MCF 10A (cell line): Measurements from ENCODE around the gene FBXO7. TPM values are rescaled to one million over a fixed set of nuclear protein-coding genes. Genes with fewer than 3 reads are reported as not detected.
A peak's percentile ranks its signal among the peaks of the same experiment; 100 is the strongest.

Experiments
- BruUV-seq: library from RNA; stranded (reverse); fragments of 400-500 nt; replicated peaks from 2 replicates; lab custom pipeline; 2021; lab: Mats Ljungman, UMichigan
- CTCF ChIA-PET: fragments of 300-600 bp; sonication (Branson Sonifier 250); formaldehyde crosslinking; extraction: SDS; loops from one replicate; lab custom pipeline; 2021; ENCODE audit warnings: antibody characterized with exemption, inconsistent platforms; lab: Yijun Ruan, JAX
- POLR2A ChIA-PET: fragments of 300-600, 350-650 bp; sonication (Branson Sonifier 250); formaldehyde crosslinking; extraction: SDS; loops from one replicate; lab custom pipeline; 2020; ENCODE audit warnings: antibody characterized with exemption, inconsistent platforms; lab: Yijun Ruan, JAX
- DNase-seq: peaks from one replicate; pipeline ENCODE4 v3.0.0-alpha.2; 2018; ENCODE audit not compliant: unreplicated experiment
- H3K27ac Mint-ChIP-seq: one replicate; pipeline ENCODE4 v1.8.0; 2022; ENCODE audit warnings: mild to moderate bottlenecking, low read depth, mixed read lengths; ENCODE audit not compliant: unreplicated experiment
- H3K27me3 Mint-ChIP-seq: one replicate; pipeline ENCODE4 v1.8.0; 2022; ENCODE audit warnings: mixed read lengths; ENCODE audit not compliant: insufficient read depth, unreplicated experiment
- H3K36me3 Mint-ChIP-seq: one replicate; pipeline ENCODE4 v1.8.0; 2022; ENCODE audit warnings: mild to moderate bottlenecking, moderate library complexity, mixed read lengths; ENCODE audit not compliant: insufficient read depth, unreplicated experiment
- H3K4me1 Mint-ChIP-seq: one replicate; pipeline ENCODE4 v1.8.0; 2022; ENCODE audit warnings: mixed read lengths; ENCODE audit not compliant: insufficient read depth, unreplicated experiment
- H3K4me3 Mint-ChIP-seq: one replicate; pipeline ENCODE4 v1.8.0; 2022; ENCODE audit warnings: mild to moderate bottlenecking, moderate library complexity, mixed read lengths; ENCODE audit not compliant: unreplicated experiment
- H3K9me3 Mint-ChIP-seq: one replicate; pipeline ENCODE4 v1.8.0; 2022; ENCODE audit warnings: mixed read lengths; ENCODE audit not compliant: unreplicated experiment
- CTCF ChIP-seq: fragments of 200-600 bp; IDR thresholded peaks from one replicate; pipeline ENCODE4 v1.8.0; 2022; ENCODE audit warnings: antibody characterized with exemption, mild to moderate bottlenecking; ENCODE audit not compliant: unreplicated experiment
- intact Hi-C: fragments of 100-400 bp; cut with micrococcal nuclease; formaldehyde crosslinking; loops from 2 replicates; pipeline ENCODE4 v1.14.1; 2022
- total RNA-seq: library from RNA; stranded (reverse); gene quantifications from 2 replicates; pipeline ENCODE4 v1.2.3, GENCODE V29; 2022

FBXO7 gene
- total RNA-seq, 1 experiment from 2014 or later, result 76.9 TPM

GRCh38 chr22:32544953-32545558, 70.4 kb downstream of the FBXO7 start:
- Mint-ChIP-seq H3K4me3 (no peak overlapping the region), H3K4me1 (peaks cover 12% of the 10 kb centered on the region), H3K9me3 (no peaks in the 10 kb centered on the region), H3K36me3 (no peaks in the 10 kb centered on the region), H3K27me3 (no peaks in the 10 kb centered on the region), H3K27ac (no peak overlapping the region)
- TF ChIP-seq CTCF, result no peak
- DNase-seq, result no peak
- ChIA-PET POLR2A (no interaction called here), CTCF (interaction anchor here (0.6 kb wide), 1 partner anchor 402 kb away, joined by 5 read pairs; no protein-coding TSS in a partner anchor)
- intact Hi-C loops, result no loop called here
- BruUV-seq, result no TSS peak

GRCh38 chr22:32545801-32546200, 71.2 kb downstream of the FBXO7 start:
- no peak for TF ChIP-seq CTCF
- no peaks in the 10 kb centered on the region for H3K9me3 Mint-ChIP-seq
- intact Hi-C loops, result no loop called here

GRCh38 chr22:32546496-32546895, 71.9 kb downstream of the FBXO7 start:
- DNase-seq, result peak; percentile 52
- no TSS peak for BruUV-seq
- Mint-ChIP-seq H3K4me1 (peaks cover 12% of the 10 kb centered on the region), H3K9me3 (no peaks in the 10 kb centered on the region), H3K4me3 (no peak overlapping the region), H3K27me3 (no peaks in the 10 kb centered on the region), H3K27ac (no peak overlapping the region), H3K36me3 (no peaks in the 10 kb centered on the region)
- no peak for TF ChIP-seq CTCF
- CTCF ChIA-PET, result no interaction called here
- intact Hi-C loops, result no loop called here
- POLR2A ChIA-PET, result no interaction called here

More at GRCh38 chr22:32545801-32546200, 71.2 kb downstream of the FBXO7 start:
- no TSS peak for BruUV-seq
- peak; percentile 46 for DNase-seq
- H3K36me3 Mint-ChIP-seq, result no peaks in the 10 kb centered on the region
- no peaks in the 10 kb centered on the region for H3K27me3 Mint-ChIP-seq
- H3K4me1 Mint-ChIP-seq, result peaks cover 12% of the 10 kb centered on the region
- no peak overlapping the region for H3K4me3 Mint-ChIP-seq
- no peak overlapping the region for H3K27ac Mint-ChIP-seq
- POLR2A ChIA-PET, result no interaction called here
- CTCF ChIA-PET, result no interaction called here

- POLR2A ChIA-PET, result no interaction called here
- H3K9me3 Mint-ChIP-seq, result no peaks in the 10 kb centered on the region
- H3K4me1 Mint-ChIP-seq, result peaks cover 12% of the 10 kb centered on the region
- H3K27ac Mint-ChIP-seq, result no peak overlapping the region
- no peaks in the 10 kb centered on the region for H3K27me3 Mint-ChIP-seq
- no peak for DNase-seq
- intact Hi-C loops, result no loop called here
- no peak for TF ChIP-seq CTCF
- no peaks in the 10 kb centered on the region for H3K36me3 Mint-ChIP-seq
- CTCF ChIA-PET, result no interaction called here
- BruUV-seq, result no TSS peak
- no peak overlapping the region for H3K4me3 Mint-ChIP-seq
Measured at GRCh38 chr22:32546935-32547334, 72.3 kb downstream of the FBXO7 start.
